ENCODE data around the gene AARS2.

AARS2 gene

DNA sequence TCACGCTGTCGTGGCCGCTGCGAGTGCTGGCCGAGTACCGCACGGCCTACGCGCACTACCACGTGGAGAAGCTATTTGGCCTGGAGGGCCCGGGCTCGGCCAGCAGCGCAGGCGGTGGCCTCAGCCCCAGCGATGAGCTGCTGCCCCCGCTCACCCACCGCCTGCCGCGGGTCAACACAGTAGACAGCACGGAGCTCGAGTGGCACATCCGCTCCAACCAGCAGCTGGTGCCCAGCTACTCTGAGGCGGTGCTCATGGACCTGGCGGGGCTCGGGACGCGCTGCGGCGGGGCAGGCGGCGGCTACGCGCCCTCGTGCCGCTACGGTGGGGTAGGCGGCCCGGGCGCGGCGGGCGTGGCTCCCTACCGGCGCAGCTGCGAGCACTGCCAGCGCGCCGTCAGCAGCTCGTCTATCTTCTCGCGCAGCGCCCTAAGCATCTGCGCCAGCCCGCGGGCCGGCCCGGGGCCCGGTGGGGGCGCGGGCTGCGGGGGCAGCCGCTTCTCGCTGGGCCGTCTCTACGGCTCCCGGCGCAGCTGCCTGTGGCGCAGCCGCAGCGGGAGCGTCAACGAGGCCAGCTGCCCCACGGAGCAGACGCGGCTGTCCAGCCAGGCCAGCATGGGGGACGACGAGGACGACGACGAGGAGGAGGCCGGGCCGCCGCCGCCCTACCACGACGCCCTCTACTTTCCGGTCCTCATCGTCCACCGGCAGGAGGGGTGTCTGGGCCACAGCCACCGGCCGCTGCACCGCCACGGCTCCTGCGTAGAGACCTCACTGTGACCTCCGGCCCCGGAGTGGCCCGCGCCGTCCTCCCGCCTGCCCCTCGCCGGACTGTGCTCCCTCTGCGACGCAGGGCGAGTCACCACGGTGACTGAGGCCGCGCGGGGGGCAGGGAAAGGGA lies 37.1 kb downstream of the AARS2 start:
- no peak for DNase-seq (ENCODE audit: low read depth)

GRCh38 chr6:44275271-44275748 lies 37.8 kb downstream of the AARS2 start:
- no peak for DNase-seq (ENCODE audit: low read depth)

DNA sequence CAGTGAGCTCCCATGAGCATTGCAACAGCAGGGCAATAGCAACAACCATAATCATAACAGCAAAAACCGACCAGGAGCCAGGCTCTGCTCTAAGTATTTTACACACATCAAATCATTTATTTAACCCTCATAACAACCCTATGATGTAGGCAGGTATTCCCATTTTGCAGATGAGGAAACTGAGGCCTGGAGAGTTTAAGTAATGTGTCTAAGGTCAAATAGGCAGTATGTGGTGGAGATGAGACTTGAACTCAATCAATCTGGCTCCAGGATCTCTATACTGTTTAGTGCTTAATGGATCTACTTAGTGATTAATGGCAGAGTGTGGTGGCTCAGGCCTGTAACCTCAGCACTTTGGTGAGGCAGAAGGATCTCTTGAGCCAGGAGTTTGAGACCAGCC lies 39.5 kb downstream of the AARS2 start:
- DNase-seq (ENCODE audit: low read depth): no peak

DNA sequence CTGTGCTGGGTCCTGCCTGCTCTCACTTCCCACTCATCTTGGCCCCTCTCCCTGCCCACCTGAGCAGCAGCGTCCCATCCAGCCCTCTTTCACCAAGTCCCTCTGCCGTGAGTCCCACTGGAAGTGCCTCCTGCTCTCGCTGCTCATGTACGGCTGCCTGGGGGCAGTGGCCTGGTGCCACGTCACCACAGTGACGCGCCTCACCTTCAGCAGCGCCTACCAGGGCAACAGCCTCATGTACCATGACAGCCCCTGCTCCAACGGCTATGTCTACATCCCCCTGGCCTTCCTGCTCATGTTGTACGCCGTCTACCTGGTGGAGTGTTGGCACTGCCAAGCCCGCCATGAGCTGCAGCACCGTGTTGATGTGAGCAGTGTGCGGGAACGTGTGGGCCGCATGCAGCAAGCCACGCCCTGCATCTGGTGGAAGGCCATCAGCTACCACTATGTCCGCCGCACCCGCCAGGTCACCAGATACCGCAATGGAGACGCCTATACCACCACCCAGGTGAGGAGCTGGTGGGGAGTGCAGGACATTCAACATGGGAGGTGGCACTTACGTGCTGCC lies 40.1 kb downstream of the AARS2 start:
- no peak for DNase-seq (ENCODE audit: low read depth)

- DNase-seq (ENCODE audit: low read depth): no peak
Measured at GRCh38 chr6:44272529-44272928, 40.6 kb downstream of the AARS2 start.

DNA sequence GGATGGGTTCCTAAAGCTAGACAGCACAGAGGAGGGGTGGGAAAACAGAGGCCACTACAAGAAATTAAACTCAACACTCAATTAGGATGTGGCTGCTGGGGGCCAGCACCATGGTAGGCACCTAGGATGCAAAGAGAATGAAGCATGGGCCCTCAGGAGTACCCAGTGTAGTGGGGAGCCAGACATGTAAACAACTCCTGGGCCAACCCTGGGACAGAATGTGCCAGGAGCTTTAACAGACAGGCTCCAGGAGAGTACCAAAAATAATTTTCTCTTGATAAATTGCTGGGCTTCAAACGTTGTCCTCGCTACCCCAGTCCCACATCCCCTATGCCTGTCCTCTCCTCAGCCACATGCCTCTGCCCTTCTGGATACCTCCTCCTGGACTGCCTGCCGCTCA lies 41.2 kb downstream of the AARS2 start:
- no peak for DNase-seq (ENCODE audit: low read depth)

DNA sequence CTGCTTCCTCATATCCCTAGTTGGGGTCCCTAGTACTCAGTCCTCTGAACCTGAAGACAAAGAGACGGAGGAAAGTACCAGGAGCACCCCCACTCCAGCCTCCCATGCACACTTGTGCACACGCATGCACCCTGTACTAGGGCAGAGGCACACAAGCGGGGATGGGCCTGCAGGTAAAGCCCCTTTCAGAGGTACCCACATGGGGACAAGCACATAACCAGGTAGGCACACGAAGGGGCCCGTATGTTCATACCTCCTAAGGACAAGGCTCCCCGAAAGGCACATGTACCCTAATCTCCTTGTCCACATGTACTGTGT lies 41.8 kb downstream of the AARS2 start:
- no peak for DNase-seq (ENCODE audit: low read depth)

- DNase-seq (ENCODE audit: low read depth): no peak
Measured at GRCh38 chr6:44270526-44271405, 42.4 kb downstream of the AARS2 start.

- no peak for DNase-seq (ENCODE audit: low read depth)
Measured at GRCh38 chr6:44269921-44270525, 43.1 kb downstream of the AARS2 start, which contains the start of gene TMEM151B. TMEM151B (plus strand) TSS chr6:44270450; CDS start chr6:44270743, 293 bp downstream.

- no peak for DNase-seq (ENCODE audit: low read depth)
Measured at GRCh38 chr6:44269178-44269920, 43.8 kb downstream of the AARS2 start.

DNA sequence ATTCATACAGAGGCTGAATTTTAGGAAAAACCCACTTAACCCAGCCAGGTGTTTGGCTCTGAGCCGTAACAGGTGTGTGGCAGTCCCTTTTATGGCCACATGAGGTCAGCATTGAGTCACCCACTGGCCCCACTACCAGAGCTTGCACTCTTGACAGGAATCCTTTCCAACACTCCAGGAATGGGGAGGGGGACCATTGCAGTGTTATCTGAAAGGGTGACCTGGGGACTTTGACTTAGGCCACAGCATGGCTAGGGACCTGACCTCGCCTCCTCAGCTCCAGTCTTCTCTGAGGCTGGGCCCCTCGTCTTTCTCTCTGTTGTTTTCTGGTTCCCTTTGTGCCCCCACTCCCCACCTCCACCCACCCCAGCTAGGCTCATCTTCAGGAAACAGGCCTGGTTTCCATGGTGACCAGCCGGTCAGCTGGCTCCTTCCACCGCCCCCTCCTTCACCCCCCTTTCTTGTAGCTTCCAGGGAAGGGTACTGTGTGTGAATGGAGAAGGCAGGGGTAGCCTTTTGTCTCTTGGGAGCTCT lies 45.0 kb downstream of the AARS2 start:
- no peak for DNase-seq (ENCODE audit: low read depth)

DNA sequence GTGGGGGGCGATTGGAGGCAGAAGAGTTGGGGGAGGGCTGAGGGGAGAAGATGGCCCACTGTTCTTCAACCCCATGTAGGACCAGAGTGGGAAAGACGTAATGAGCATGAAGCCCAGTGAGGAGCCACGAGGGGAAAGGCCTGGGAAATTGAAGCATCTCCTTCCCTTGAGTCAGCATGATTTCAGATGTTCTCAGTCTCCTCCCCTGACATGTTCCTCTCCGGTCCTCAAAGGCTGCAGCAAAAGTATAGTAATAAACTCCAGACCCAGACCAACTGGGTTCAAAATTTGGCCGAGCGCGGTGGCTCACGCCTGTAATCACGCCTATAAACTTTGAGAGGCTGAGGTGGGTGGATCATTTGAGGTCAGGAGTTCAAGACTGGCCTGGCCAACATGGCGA lies 45.9 kb downstream of the AARS2 start:
- no peak for DNase-seq (ENCODE audit: low read depth)

- no peak for DNase-seq (ENCODE audit: low read depth)
Measured at GRCh38 chr6:44266347-44266746, 46.8 kb downstream of the AARS2 start.

DNA sequence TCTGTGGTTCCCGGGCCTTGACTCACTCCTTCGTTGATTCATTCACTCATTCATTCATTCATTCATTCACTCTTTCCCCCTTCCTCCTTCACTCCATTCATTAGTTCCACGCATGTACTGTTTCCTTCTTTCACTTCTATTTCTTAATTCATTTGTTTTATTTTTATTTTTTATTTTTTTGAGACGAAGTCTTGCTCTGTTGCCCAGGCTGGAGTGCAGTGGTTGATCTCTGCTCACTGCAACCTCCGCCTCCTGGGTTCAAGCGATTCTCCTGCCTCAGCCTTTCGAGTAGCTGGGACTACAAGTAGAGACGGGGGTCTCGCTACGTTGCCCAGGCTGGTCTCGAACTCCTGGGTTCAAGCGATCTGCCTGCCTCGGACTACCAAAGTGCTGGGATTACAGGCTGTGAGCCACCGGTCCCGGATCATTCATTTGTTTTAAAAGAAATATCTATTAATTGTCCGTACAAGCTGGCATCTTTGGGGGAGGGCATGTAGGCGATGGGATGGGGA lies 47.4 kb downstream of the AARS2 start:
- no peak for DNase-seq (ENCODE audit: low read depth)

DNA sequence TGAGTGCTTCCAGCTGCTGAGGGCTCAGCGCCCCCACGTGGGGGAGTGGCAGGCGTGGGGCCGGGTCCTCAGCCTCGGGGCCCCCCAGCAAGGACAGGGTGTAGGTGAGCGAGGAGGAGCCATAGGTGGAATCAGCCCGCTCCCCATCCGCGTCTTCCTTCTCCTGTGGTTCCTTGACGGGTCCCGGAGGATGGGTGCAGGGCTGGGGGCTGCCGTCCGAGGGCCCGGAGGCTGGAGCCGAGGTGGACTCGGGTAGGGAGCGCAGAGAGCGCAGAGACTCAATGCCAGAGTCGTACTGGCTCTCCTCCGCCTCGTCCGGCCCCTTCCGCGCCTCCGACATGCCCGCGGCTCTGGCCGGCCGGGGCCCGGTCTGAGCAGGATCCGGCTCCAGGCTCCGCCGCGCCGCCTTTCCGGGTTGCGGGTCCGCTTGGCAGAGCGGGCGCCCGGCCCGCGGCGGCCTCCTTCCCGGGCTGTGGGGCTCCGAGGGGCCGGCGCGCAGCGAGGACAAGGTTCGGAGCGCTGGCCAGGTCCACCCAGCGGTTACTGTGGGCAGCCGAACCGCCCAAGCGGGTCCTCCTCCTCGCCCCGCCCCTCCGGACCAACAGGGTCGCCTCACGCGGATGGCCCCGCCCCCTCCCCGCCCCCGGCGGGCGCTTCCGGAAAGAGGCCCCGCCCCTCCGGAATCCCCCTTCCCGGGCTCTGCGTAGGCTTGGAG lies 48.0 kb downstream of the AARS2 start, which contains the start of gene NFKBIE:
TSS of gene NFKBIE (minus strand) at position 545 of the 715 bp plus-strand sequence. CDS start at position 340, 205 bp downstream.
- DNase-seq (ENCODE audit: low read depth): peak; percentile 90

DNA sequence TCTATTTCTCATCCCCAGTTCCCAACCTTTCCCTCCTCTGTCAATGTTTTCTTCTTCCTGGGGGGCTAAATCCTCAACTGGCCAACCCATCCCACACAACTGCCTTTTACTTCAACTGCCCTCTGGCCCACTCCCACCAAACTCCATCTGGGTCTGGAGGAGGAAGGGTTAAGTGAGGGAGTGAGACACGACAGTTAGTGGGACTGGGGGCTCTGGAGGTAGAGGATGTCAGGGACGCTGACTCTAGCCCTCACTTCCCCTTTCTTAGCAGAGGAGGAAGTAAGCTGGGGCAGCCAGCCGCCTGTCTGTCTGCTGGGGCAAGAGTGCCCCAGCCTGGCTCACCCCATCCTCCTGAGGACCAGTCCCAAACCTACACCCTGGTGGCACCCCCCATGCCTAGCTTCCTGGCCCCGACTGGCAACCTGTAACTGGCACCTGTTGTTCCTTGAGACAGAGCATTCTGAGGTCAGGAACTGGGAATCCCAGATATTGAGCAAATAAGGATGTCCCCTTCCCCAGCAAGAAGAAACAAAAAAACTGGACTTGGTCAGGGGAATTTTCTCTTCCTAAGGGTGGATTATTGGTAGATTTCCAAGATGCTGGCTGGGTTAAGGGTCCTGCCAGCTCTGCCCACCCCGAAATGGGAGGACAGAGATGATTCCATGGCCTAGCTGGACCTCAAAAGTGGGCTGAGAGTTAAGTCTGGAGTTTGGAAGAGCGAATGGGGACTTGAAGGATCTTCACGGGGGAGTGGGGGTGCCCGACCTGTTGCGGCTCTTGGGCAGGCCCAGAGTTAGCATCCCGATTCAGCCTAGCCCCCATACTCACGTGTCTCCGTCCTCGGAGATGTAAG lies 48.8 kb downstream of the AARS2 start:
- DNase-seq (ENCODE audit: low read depth): no peak

DNA sequence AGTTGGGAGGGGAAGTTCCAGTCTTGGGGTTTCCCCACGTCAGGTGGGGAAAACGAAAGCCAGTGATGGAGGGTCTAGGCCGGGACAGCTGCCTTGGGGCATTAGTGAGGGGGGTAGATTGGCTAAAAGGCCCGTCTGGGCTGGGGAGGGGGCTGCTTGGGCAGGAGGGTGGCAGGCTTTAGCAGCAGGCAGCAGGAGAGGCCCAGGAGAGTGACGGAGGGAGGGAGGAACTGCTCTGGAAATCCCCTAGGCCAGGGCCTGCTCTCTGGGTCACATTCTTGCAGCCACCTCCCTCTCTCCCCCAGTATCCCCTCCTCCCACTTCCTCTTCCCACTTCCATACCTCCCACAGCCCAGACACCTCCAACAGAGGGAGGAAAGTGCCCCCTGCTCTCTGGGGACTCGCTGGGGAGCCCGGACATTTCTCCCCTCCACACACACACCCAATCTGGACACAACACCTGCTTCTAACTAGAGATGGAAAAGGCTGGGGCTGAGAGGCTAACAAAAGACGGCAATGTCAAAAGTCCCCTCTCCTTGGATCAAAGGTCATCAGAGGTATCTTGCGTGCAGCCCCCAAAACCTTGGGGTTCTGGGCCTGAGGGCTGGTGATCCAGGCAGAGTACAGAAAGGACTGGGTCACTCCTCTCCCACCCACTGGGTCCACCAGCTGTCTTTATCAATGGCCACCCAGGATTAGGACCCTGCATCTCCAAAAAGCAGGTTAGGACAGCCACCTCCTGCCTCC lies 49.6 kb downstream of the AARS2 start:
- DNase-seq (ENCODE audit: low read depth): no peak

Measured in activated T-helper 1 cell treated with Interleukin-2 at 50 U/mL for 16 hours (primary cell).